Measurements from ENCODE around the gene INPP4A.
A peak's percentile ranks its signal among the peaks of the same experiment; 100 is the strongest.

INPP4A gene

DNA sequence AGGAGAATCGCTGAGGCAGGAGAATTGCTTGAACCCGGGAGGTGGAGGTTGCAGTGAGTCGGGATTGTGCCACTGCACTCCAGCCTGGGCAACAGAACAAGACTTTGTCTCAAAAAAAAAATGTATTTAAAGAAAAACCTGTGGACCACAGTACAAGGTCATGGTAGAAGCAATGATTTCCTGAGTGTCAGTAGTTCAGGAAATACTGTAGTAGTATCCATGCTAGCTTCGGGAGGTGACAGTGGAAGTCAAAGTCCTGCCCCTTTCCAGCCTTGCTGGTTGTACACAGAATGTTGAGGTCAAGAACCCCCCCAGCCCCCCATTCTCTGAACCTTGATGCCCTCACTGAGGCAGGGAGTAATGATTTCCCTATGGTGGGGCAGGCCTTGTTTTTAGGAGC is 56.6 kb downstream of the INPP4A start:
- no peak for DNase-seq

DNA sequence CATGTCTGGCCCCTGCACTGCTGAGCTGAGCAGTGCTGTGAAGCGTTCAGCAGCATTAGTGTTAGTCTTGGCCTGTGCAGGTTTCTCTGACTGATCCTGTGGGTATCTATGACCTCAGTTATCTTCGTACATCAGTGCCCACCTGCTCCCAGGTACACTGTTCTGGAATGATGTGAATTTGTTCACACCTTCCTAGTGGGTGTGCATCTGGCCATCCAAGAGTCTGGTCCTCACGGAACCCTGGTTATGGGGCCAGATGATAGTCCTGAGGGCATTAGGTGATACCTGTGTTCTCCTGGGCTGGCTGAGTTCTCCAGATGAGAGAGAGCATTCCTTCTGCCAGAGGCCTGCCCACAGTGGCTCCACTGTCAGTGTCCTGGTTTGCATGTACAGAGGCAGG is 57.2 kb downstream of the INPP4A start:
- no peak for DNase-seq

DNA sequence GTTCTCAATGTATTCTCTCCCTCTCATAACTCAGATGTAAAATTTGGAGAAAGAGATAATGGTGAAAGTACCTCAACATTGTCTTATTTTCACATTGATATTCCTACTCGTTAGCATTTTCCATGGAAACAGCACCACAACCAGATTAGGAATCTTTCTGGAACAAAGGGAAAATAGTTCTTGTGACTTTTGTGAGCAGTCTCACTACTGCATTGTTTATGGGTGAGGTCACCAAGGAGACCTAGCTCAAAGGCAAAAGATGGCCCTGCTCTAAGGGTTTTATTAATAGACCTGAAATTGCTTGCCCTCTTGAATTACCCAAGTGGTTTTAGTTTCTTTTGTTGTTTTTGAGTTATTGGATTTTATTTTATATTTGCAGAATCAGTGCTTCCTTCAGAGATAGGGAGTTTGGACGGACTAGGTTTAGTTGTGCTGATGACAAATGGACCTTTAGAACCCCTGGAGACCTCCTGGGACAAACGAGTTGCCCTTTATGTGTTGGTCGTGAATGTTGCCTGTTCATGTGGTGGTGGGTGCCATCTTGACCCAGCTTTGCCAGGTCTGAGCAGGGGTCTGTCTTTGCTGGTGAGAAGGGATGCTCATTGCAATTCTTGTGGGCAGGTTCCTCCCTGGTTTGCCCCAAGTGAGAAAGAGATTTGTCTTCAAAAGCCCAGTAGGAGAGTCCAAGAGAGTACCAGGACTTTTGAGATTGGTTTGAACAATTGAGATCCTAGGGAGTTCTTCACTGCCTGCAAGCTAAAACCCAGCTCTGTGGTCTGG is 58.1 kb downstream of the INPP4A start:
- peak; percentile 44 for DNase-seq

DNA sequence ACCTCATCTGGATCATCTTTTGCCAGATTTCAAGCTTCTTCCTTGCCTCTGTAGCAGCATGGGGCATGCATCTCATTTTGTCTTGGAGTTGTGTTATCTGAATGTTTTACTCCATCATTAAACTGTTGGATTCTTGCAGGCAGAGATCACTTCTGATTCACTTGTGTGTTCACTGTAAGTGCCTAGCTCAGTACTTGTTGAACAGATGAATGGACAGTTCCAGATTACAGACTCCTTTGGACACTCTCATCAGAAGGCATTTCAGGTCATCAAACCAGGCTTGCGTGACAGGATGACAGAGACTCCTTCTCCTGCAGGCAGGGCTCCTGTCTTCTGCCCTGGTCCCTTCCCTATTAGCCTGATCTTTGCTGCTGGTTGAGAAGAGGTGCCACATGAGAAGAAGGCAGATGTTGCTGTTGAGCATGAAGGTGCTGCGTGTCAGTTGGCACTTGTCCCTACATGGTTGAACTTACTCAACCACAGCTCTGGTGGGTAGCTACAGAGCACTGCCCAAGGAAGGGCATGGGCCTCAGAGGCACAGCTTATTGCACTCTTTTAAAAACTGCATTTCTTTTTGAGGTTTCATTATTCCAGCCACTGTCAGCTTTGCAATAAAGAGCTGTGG is 58.9 kb downstream of the INPP4A start:
- no peak for DNase-seq

DNA sequence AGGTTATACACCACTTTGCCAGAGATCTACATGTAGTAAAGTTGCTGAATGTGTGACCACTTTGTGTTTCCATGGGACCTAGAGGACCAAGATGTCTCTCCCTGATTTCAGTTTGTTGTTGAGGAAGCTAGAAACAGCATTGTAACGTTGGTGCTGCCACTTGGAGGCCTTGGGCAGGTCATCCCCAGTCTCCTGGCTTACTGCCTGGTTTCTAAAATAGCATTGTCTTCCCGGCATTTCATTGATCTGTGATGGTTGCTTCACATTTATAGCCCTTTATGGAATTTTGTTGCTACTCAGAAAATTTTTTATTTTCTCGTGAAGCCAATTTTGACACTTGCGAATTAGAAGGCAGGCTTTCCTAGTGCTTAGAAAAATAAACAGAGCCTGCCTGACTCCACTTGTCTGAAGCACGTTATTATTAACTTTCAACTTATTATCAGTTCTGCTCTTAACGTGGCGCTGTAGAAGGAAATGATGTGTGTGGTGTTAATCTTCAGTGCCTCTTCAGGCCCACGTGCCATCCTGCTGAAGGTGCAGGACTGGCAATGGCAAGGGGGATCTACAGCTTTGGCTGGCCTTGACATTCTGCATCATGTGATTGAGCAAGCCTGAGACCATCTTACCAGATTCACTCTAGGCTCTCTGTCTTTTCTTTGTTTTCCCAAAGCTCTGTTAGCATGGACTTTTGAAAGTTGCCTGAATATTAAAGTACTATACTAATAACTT is 59.9 kb downstream of the INPP4A start:
- DNase-seq: no peak

DNA sequence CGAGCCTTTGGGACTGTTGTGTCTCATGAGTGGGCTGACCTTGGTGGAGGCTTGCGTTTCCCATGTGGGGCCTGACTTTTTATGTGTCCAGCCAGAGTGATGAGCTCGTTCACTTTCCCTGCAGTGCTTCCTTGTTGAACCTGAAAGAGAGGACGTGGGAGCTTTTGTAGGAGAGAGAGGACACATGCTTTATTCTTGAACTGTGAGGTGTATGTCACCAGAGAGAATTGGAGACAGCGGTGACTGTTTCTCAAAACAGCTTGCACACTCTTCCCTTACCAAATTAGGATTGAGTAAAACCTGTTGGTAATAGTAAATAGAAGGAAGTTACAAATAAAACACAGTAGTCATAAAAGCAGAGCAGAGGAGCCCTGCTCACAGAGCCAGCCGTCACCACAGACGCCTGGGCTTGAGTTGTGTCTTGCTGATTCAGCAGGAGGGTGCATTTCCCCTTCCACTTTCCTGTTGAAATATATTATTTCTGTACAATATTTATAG is 60.7 kb downstream of the INPP4A start:
- no peak for DNase-seq

DNA sequence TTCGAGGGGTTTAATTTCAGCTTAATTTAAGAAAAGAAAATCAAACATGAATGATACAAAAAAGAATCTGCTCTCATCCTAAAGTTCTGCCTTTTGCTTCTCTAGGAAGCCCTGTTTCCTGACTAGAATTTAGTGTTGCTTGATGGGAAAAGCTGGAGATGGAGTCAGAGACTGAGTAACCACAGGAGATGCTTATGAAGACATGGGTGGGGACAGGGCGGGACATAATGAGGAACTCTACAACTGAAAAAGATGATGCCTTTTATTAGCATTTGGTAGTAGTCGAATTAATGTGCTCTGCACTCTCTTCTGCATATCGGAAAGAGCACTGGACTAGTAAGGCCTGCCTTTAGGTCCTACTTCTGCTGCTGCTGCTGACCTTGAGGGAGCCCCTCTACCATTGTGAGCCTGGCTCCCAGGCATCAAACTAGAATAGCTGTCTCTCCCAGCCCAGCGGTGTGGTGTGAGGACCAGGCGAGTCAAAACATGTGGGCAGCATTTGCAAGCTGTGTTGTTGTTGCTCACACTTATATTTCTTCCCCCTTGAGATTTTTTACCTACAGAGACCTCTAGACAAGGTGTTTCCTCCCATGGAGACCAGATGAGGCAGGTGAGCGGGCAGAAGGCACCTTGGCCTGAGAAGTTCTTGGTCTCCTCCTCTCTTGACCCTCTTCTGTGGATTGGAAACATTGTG is 61.5 kb downstream of the INPP4A start:
- DNase-seq: no peak

DNA sequence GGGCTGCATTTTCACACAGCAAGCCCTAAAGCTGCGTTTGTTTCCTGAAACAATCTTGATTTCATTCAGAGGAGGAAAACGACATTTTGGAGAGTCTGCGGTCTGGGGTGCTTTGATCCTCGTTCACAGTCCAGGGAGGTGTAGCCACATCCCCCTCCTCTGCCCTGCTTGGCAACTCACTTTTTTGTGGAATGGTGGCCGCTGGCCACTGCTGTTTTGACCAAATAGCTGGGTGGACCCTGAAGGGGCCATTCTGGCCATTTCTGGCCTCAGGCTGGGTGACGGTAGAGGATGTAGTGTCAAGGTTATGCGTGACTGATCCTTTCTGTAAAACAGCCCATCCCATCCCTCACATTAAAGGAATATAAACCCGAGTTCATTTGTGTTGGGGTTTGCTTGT is 62.2 kb downstream of the INPP4A start:
- DNase-seq: no peak

DNA sequence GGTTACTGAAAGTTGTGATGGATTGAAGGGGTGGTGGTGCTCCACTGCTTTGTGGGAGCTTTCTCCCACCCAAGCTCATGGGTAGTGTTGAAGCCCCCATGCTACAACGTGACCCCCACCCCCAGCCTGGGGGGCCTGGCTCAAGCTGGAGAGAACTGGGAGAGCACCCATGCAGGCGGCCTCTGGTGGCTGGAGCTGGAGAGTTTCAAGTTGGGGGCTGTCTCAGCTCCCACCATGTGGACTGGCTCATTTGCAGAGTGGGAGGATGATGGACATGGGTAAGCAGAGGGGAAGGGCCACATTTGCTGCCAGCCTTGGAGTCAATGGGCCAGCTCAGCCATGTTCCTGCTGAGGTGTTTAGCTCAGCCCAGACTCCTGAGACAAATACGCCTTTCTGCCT is 62.8 kb downstream of the INPP4A start:
- DNase-seq: no peak

DNA sequence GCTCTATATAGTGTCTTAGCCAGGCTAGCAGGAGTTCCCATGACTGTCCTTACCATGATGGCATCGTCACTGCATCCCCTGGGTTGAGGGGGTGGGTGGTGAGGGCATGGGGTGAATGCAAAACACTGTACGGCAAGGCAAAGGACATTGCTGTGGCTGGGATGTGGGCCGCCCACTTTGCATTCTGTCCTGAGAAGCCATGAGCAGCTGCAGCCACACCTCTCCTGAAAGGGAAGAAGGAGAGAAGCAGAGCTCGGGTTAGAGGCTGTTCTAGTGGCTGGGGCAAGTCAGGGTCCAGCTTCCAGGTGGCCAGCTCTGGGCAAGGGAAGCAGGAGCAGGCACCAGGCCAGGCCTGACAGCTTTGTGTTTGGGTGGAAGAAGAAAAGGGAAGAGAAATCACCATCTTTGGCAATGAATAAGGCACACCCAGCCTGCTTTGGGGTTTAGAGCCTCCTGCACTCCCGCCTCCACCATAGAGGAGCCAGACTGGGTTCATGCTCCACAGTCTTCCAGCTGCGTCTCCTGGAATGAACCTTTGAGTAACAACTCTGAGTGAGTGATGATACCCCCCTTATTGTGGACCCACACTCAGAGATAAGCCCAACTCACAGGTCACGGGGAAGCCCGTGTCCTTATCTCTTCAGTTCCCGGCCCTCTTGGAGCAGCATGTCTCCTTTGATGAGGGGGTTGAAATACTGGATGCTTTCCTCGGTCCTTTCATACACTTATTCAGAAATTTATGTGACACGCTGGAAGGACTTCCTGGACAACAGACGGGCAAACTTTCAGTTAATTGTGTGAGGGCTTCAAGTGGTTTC is 63.4 kb downstream of the INPP4A start:
- DNase-seq: no peak

DNA sequence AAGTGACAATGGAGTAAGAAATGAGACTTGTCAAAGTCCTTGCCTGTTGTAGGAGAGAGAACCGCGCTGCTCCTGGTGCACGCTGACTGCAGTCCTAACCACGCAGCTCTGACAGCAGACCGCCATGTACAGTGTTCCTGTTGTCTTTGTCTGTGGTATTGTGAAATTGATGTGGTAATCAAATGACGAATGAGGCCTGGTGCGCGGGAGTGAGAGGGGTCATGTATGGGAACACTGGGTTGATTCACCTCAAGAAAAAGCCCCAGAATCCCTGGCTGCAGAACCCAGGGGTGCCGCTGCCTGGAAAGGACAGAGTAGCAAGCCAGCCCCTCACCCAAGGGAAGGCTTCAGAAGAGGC is 64.0 kb downstream of the INPP4A start:
- no peak for DNase-seq

DNA sequence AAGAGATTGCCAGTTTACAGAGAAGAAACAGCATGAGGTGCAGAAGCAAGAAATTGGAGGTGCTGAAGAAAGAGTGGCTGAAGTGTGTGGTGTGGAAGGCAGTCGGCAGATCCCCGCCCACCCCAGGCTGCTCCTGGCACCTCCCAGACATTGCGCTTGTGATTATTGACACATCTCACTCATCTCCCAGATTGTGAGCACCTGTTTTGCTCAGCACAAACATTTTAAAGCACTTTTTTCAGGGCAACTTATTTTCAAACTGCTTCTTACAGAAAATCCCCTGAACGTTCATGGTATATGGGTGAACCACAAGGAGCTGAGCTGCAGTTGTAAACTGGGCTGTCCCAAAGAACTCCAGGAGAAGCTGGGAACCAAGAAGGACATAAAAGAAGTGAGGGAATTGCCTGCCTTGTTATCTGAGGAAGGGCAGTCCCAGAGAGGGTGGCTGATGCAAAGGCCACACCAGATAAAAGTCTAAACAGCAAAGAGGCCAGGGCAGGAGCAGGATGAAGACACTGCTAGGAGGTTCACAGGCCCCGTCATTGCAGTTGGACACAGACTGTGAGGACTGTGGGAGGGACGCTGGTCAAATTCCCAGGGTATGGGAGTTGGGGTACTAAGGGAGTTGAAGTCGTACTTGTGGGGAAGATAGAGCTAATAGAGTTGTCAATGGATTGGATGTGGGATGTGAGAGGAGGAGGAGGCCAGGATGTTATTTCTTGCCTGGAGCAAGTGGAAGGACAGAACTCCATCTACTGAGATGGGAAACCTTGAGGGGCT is 65.1 kb downstream of the INPP4A start:
- no peak for DNase-seq

DNA sequence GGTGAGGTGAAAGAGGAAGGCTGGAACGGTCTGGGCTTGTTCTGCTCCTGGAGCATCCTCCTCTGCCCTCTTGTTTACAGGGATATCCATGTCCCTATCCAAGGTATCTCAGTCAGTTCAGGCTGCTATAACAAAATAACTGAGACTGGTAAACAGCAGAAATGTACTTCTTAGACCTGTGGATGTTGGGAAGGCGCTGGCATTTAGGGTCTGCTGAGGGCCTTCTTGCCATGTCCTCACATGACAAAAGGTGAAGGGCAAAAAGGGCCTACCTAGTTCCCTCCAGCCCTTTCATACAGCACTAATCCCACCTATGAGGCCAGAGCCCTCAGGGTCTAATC is 65.6 kb downstream of the INPP4A start:
- DNase-seq: no peak

DNA sequence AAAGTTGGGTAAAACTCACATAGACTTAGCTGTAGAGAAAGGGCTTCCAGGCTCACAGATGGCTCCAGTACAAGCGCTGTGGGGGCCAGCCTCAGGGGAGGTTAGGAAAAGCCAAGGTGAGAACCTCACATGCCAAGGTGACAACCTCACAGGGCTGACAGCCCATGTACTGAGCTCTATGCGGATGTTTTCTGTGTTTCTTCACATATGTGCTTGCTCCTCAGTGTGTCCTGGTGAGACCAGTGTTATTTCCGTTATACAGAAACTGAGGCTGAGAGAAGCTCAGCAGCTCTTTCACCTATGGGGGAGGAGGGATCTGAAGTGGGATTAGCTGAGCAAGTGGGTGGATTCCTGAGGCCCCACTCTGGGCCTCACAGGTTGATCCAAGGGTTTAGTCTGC is 67.3 kb downstream of the INPP4A start:
- no peak for DNase-seq

DNA sequence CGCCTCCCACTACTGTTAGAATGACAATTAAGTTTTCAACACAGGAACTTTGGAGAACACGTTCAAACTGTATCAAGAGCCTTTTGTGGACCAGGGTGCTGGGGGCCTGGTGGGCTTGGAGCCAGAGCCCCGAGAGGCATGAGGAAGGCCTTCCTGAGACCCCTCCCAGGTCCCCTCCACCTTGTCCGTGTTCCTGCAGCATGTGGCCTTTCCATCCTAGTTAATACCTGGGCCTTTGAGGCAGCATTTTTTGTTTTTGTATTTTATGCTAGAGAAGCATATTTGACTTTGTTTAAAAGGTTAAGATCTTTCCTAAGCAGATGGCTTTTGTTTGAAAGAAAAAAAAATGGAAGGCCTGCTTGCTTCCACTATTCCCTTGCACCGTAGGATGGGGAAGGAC is 68.0 kb downstream of the INPP4A start:
- no peak for DNase-seq

DNA sequence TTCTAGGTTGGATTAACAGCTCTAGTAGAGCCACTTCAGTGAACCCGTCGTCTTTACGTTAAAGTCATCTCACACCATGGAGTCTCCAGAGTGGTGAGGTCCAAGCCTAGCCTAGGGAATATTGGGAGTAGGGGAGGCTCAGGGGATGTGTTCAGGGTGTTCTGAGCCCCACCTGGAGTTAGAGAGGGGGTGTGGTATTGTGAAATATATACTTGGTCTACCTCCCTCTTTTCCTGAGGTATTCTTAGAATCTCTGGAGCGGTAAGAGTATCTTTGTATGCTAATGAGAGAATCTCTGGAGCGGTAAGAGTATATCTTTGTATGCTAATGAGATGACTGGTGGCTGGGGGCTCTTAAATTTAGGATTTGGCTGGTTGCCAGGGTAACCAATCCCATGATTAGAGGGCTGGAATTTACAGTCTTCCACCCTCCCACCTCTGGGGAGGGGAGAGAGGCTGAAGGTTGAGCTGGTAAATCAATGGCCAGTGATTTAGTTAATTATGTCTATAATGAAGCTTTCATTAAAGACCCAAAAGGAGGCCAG is 69.5 kb downstream of the INPP4A start:
- no peak for DNase-seq

DNA sequence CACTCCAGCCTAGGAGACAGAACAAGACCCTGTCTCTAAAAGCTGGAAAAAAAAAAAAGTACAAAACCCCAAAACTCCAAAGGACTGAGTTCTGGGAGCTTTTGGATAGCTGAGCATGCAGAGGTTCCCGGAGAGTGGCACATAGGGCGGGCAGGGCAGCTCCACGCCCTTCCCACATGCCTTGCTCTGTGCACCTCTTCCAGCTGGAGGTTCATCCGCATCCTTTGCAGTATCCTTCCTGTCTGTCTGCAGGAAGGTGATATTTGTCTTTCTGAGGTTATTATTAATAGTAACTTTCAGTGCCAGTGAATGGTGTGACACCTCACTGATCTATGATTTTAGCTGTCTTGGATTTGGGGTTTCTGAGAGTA is 70.2 kb downstream of the INPP4A start:
- DNase-seq: no peak

DNA sequence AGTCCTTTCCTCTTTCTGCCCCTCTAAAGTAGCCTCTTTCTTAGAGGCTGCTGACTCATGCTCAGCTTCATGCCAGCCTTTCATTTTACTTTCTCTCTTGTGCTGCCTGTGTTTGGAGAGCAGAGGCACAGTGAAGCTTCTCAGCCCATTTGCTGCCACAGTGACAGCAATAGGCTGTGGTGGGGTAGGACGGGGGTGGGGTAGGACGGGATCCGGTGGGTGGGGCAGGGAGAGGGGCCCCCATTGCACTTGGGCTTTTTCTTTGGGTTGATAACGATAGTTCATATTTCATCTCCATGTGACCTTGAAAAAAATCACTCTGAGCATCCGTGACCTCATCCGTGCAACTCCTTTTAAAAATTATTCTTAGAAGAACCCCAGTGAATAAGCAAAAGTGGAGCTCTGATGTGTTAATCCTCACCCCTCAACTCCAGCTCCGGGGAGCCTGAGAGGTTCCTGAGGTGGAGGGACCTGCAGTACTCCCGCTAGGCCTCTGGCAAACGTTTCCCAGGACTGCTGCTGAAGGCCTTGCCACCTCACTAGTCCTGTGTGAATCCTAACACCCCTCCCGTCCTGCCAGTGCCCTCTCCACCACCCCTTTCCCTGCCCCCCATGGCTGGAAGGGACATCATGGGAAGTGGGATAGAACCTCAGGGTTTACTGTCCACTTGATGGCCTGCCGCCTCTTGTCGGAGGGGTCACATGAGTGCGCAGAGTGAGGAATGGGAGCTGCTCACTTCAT is 70.8 kb downstream of the INPP4A start:
- DNase-seq: no peak

DNA sequence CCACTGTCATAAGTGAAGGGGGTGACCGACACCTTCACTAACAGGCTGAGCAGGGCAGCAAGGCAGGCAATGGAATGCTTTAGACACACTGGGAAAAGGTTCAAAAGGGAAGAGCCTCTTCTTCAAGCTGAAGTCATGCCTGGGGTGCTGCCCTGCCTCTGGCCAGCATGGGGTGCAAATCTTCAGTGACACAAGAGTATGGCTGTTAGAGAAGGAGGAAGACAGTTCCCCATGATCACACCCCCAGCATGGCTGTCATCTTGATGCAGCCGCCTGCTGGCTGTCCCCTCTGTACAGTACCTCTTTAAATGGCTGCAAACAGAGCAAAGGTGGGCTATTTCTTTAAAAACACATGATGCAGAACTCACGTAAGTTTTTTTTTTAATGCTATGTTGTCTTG is 71.9 kb downstream of the INPP4A start:
- DNase-seq: no peak

DNA sequence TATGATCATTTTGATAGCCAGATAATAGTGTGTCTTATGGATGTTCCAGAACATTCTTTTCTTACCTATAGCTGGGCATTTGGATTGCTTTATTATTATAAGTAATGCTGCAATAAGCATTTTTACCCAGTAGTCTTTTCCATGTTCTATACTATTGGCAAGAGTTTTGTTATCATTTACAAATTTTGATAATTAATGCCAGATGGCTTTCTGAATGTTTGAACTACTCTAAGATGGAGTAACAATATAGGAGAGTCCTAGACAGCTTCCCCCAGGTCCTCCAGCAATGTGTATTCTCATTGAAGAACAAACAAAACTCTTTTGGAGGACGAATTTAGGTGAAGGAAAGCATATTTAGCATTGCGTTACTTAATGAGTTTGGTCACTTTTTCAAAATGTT is 73.0 kb downstream of the INPP4A start:
- peak; percentile 38 for DNase-seq

DNA sequence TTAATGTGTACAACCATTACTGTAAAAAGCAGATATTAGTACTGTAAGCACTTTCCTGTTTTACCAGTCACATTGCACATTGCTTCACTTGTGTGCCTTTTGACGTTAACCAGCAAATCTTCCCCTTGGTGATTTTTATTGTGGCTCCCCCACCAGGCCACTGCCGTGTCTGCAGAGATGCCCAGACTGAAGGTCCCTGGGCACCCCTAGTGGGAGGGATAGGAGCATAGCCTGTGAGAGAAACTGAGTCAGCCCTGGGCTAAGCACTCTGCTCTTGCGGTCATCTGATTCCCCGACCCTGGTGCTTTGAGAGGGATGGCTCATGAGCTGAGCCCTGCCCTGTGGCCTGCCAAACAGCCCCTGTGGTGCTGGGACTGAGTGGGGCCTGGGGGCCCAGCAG is 73.4 kb downstream of the INPP4A start:
- DNase-seq: no peak
